ENCODE data around the gene FZD1. TPM values are rescaled to one million over a fixed set of nuclear protein-coding genes. Genes with fewer than 3 reads are reported as not detected.

Gene FZD1
- total RNA-seq, 2 experiments from 2014 or later = 0.16 to 0.20 TPM

- Mint-ChIP-seq H3K27me3 (peaks cover 2% of the 10 kb centered on the region), H3K4me1 (ENCODE audit: low read depth) (no peaks in the 10 kb centered on the region), H3K36me3 (ENCODE audit: low read depth) (no peaks in the 10 kb centered on the region), H3K4me3 (no peak overlapping the region), H3K9me3 (no peaks in the 10 kb centered on the region), H3K27ac (no peak overlapping the region)
- CTCF ChIA-PET = interaction anchor here (0.5 kb wide), 1 partner anchor 86 kb away, joined by 3 read pairs; no protein-coding TSS in a partner anchor
- TF ChIP-seq CTCF (IDR thresholded peaks at IDR 0.05) = no peak
- intact Hi-C loops (cut with micrococcal nuclease) = no loop called here
- DNase-seq (no peak), ATAC-seq (no peak)
- POLR2A ChIA-PET = no interaction called here
Measured at GRCh38 chr7:91240376-91240941, 23.8 kb upstream of the FZD1 start.

- ChIA-PET POLR2A (no interaction called here), CTCF (no interaction called here)
- no peak overlapping the region for H3K4me3 Mint-ChIP-seq
- peaks cover 2% of the 10 kb centered on the region for H3K27me3 Mint-ChIP-seq
- intact Hi-C loops (cut with micrococcal nuclease) = no loop called here
- DNase-seq (no peak), ATAC-seq (no peak)
- no peaks in the 10 kb centered on the region for H3K9me3 Mint-ChIP-seq
- no peaks in the 10 kb centered on the region for H3K36me3 Mint-ChIP-seq (ENCODE audit: low read depth)
- no peak overlapping the region for H3K27ac Mint-ChIP-seq
- H3K4me1 Mint-ChIP-seq (ENCODE audit: low read depth) = no peaks in the 10 kb centered on the region
- TF ChIP-seq CTCF (IDR thresholded peaks at IDR 0.05) = no peak
Measured at GRCh38 chr7:91242097-91242844, 22.0 kb upstream of the FZD1 start.

GRCh38 chr7:91243591-91244301 is 20.5 kb upstream of the FZD1 start:
- no peak for TF ChIP-seq CTCF (IDR thresholded peaks at IDR 0.05)
- ChIA-PET POLR2A (no interaction called here), CTCF (no interaction called here)
- Mint-ChIP-seq H3K27ac (no peak overlapping the region), H3K4me3 (no peak overlapping the region), H3K27me3 (peaks cover 6% of the 10 kb centered on the region), H3K4me1 (ENCODE audit: low read depth) (no peaks in the 10 kb centered on the region), H3K9me3 (peaks cover 1% of the 10 kb centered on the region), H3K36me3 (ENCODE audit: low read depth) (no peaks in the 10 kb centered on the region)
- DNase-seq (no peak), ATAC-seq (no peak)
- intact Hi-C loops (cut with micrococcal nuclease) = no loop called here

GRCh38 chr7:91247500-91247899 is 16.7 kb upstream of the FZD1 start:
- ChIA-PET CTCF (no interaction called here), POLR2A (no interaction called here)
- Mint-ChIP-seq H3K36me3 (ENCODE audit: low read depth) (no peaks in the 10 kb centered on the region), H3K27me3 (peaks cover 6% of the 10 kb centered on the region), H3K4me3 (no peak overlapping the region), H3K4me1 (ENCODE audit: low read depth) (no peaks in the 10 kb centered on the region), H3K9me3 (peaks cover 1% of the 10 kb centered on the region), H3K27ac (no peak overlapping the region)
- ATAC-seq (no peak), DNase-seq (no peak)
- no peak for TF ChIP-seq CTCF (IDR thresholded peaks at IDR 0.05)
- intact Hi-C loops (cut with micrococcal nuclease) = no loop called here

GRCh38 chr7:91248996-91249395 is 15.2 kb upstream of the FZD1 start:
- POLR2A ChIA-PET = no interaction called here
- DNase-seq = no peak
- CTCF ChIA-PET = no interaction called here

More at GRCh38 chr7:91248996-91249395, 15.2 kb upstream of the FZD1 start:
- H3K36me3 Mint-ChIP-seq (ENCODE audit: low read depth) = no peaks in the 10 kb centered on the region
- H3K4me3 Mint-ChIP-seq = no peak overlapping the region
- no peak overlapping the region for H3K27ac Mint-ChIP-seq
- no peaks in the 10 kb centered on the region for H3K4me1 Mint-ChIP-seq (ENCODE audit: low read depth)
- no peak for TF ChIP-seq CTCF (IDR thresholded peaks at IDR 0.05)
- no peak for ATAC-seq
- intact Hi-C loops (cut with micrococcal nuclease) = no loop called here
- peaks cover 6% of the 10 kb centered on the region for H3K27me3 Mint-ChIP-seq
- H3K9me3 Mint-ChIP-seq = peaks cover 1% of the 10 kb centered on the region
